WTC11 (cell line): Measurements from ENCODE around the gene U2AF1L4. TPM values are rescaled to one million over a fixed set of nuclear protein-coding genes. Genes with fewer than 3 reads are reported as not detected.

Experiments
- ATAC-seq: fragments of 200-7000 bp; cut with Tn5 transposase; 2 replicates; pipeline ENCODE4 v1.10.0; 2021; ENCODE audit warnings: mild to moderate bottlenecking, moderate library complexity
- CTCF ChIA-PET: fragments of 300-600 bp; sonication (Branson Sonifier 250); formaldehyde crosslinking; loops from one replicate; lab custom pipeline; 2021; ENCODE audit warnings: antibody characterized with exemption; lab: Charles Lee
- POLR2A ChIA-PET: fragments of 350-600 bp; sonication (Branson Sonifier 250); formaldehyde crosslinking; loops from one replicate; lab custom pipeline; 2021; ENCODE audit warnings: antibody characterized with exemption; lab: Charles Lee
- DNase-seq: peaks from one replicate; pipeline ENCODE4 v3.0.0; 2021; ENCODE audit warnings: low spot score
- H3K27ac Mint-ChIP-seq: 2 replicates; pipeline ENCODE4 v1.8.0; 2021; ENCODE audit warnings: mixed read lengths
- H3K27me3 Mint-ChIP-seq: 2 replicates; pipeline ENCODE4 v1.8.0; 2021; ENCODE audit warnings: low read depth, mild to moderate bottlenecking, moderate library complexity, mixed read lengths
- H3K36me3 Mint-ChIP-seq: 2 replicates; pipeline ENCODE4 v1.8.0; 2021; ENCODE audit warnings: mixed read lengths
- H3K4me1 Mint-ChIP-seq: 2 replicates; pipeline ENCODE4 v1.8.0; 2022; ENCODE audit warnings: mixed read lengths
- H3K4me3 Mint-ChIP-seq: 2 replicates; pipeline ENCODE4 v1.8.0; 2021; ENCODE audit warnings: mild to moderate bottlenecking, moderate library complexity, mixed read lengths
- H3K9me3 Mint-ChIP-seq: 2 replicates; pipeline ENCODE4 v1.8.0; 2021; ENCODE audit warnings: mixed read lengths
- ARID4B ChIP-seq: sonication (generic); formaldehyde crosslinking; IDR thresholded peaks from 2 replicates; pipeline ENCODE4 v1.8.0; 2023; ENCODE audit warnings: missing genetic modification reagents, mild to moderate bottlenecking, borderline replicate concordance
- E2F1 ChIP-seq: sonication (generic); formaldehyde crosslinking; IDR thresholded peaks from 2 replicates; pipeline ENCODE4 v1.8.0; 2022; ENCODE audit warnings: mild to moderate bottlenecking, missing genetic modification reagents
- ESRRA ChIP-seq: sonication (generic); formaldehyde crosslinking; IDR thresholded peaks from 2 replicates; pipeline ENCODE4 v1.8.1; 2022; ENCODE audit warnings: mild to moderate bottlenecking, missing genetic modification reagents, borderline replicate concordance
- HMGA2 ChIP-seq: fragments of 250-450 bp; sonication (Bioruptor Pico); IDR thresholded peaks from 2 replicates; pipeline ENCODE4 v1.4.0; 2021; ENCODE audit warnings: mild to moderate bottlenecking, moderate library complexity
- NFATC4 ChIP-seq: fragments of 250-450 bp; sonication (Bioruptor Pico); IDR thresholded peaks from 2 replicates; pipeline ENCODE4 v1.9.0; 2021; ENCODE audit warnings: mild to moderate bottlenecking
- RELA ChIP-seq: sonication (generic); formaldehyde crosslinking; IDR thresholded peaks from 2 replicates; pipeline ENCODE4 v1.8.1; 2022; ENCODE audit warnings: missing genetic modification reagents, mild to moderate bottlenecking, borderline replicate concordance
- USF1 ChIP-seq: sonication (generic); formaldehyde crosslinking; IDR thresholded peaks from 2 replicates; pipeline ENCODE4 v1.8.0; 2022; ENCODE audit warnings: mild to moderate bottlenecking, missing genetic modification reagents
- ZBTB43 ChIP-seq: sonication (generic); formaldehyde crosslinking; IDR thresholded peaks from 2 replicates; pipeline ENCODE4 v1.8.1; 2023; ENCODE audit warnings: mild to moderate bottlenecking, missing genetic modification reagents
- ZMAT4 ChIP-seq: fragments of 250-450 bp; sonication (Bioruptor Pico); IDR thresholded peaks from 2 replicates; pipeline ENCODE4 v1.9.0; 2021; ENCODE audit warnings: mild to moderate bottlenecking
- ZNF317 ChIP-seq: sonication (generic); formaldehyde crosslinking; IDR thresholded peaks from 2 replicates; pipeline ENCODE4 v1.8.1; 2023; ENCODE audit warnings: low read depth, mild to moderate bottlenecking, moderate library complexity, missing genetic modification reagents, borderline replicate concordance
- ZNF425 ChIP-seq: fragments of 250-450 bp; sonication (Bioruptor Pico); conservative IDR thresholded peaks from 2 replicates; pipeline ENCODE4 v1.9.0; 2021; ENCODE audit warnings: mild to moderate bottlenecking
- total RNA-seq: library from RNA; stranded (reverse); gene quantifications from 3 replicates; pipeline ENCODE4 v1.2.3, GENCODE V29; 2021
- TF ChIP-seq, protein P1 (sequence below): sonication (generic); formaldehyde crosslinking; conservative IDR thresholded peaks from 2 replicates; pipeline ENCODE4 v1.8.1; 2022; ENCODE audit warnings: mild to moderate bottlenecking, missing genetic modification reagents
- TF ChIP-seq, protein P2 (sequence below): fragments of 250-450 bp; sonication (Bioruptor Pico); IDR thresholded peaks from 2 replicates; pipeline ENCODE4 v1.8.0; 2021; ENCODE audit warnings: mild to moderate bottlenecking
- TF ChIP-seq, protein P3 (sequence below): sonication (generic); formaldehyde crosslinking; IDR thresholded peaks from 2 replicates; pipeline ENCODE4 v1.8.0; 2023; ENCODE audit warnings: mild to moderate bottlenecking, missing genetic modification reagents
- TF ChIP-seq, protein P4 (sequence below): sonication (generic); formaldehyde crosslinking; IDR thresholded peaks from 2 replicates; pipeline ENCODE4 v1.8.1; 2023; ENCODE audit warnings: mild to moderate bottlenecking, missing genetic modification reagents, borderline replicate concordance

Gene U2AF1L4
- total RNA-seq, 1 experiment from 2014 or later: 20.9 TPM

GRCh38 chr19:35789978-35790944 is 45.0 kb upstream of the U2AF1L4 start:
- ChIA-PET POLR2A (interaction anchor here (1.0 kb wide), 1 partner anchor 42 kb away, joined by 3 read pairs; the partner anchor contains the start of gene LIN37), CTCF (interaction anchor here (0.5 to 2.8 kb wide), 6 partner anchors 13 to 336 kb away, joined by 3 to 8 read pairs (median 3); partner anchors contain the start of genes LIN37, PSENEN and U2AF1L4)
- ATAC-seq: no peak
- TF ChIP-seq ARID4B (CRISPR knock-in tag) (no peak), RELA (CRISPR knock-in tag) (no peak), ZMAT4 (CRISPR knock-in tag) (no peak), ESRRA (CRISPR knock-in tag) (no peak), NFATC4 (CRISPR knock-in tag) (no peak), ZNF317 (CRISPR knock-in tag) (no peak), E2F1 (CRISPR knock-in tag) (no peak), ZNF425 (CRISPR knock-in tag) (no peak), ZBTB43 (no peak), USF1 (CRISPR knock-in tag) (no peak), HMGA2 (no peak)
- TF ChIP-seq, protein P1, sequence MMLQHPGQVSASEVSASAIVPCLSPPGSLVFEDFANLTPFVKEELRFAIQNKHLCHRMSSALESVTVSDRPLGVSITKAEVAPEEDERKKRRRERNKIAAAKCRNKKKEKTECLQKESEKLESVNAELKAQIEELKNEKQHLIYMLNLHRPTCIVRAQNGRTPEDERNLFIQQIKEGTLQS (CRISPR knock-in tag): no peak
- TF ChIP-seq, protein P2, sequence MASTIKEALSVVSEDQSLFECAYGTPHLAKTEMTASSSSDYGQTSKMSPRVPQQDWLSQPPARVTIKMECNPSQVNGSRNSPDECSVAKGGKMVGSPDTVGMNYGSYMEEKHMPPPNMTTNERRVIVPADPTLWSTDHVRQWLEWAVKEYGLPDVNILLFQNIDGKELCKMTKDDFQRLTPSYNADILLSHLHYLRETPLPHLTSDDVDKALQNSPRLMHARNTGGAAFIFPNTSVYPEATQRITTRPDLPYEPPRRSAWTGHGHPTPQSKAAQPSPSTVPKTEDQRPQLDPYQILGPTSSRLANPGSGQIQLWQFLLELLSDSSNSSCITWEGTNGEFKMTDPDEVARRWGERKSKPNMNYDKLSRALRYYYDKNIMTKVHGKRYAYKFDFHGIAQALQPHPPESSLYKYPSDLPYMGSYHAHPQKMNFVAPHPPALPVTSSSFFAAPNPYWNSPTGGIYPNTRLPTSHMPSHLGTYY (CRISPR knock-in tag): no peak
- TF ChIP-seq, protein P3, sequence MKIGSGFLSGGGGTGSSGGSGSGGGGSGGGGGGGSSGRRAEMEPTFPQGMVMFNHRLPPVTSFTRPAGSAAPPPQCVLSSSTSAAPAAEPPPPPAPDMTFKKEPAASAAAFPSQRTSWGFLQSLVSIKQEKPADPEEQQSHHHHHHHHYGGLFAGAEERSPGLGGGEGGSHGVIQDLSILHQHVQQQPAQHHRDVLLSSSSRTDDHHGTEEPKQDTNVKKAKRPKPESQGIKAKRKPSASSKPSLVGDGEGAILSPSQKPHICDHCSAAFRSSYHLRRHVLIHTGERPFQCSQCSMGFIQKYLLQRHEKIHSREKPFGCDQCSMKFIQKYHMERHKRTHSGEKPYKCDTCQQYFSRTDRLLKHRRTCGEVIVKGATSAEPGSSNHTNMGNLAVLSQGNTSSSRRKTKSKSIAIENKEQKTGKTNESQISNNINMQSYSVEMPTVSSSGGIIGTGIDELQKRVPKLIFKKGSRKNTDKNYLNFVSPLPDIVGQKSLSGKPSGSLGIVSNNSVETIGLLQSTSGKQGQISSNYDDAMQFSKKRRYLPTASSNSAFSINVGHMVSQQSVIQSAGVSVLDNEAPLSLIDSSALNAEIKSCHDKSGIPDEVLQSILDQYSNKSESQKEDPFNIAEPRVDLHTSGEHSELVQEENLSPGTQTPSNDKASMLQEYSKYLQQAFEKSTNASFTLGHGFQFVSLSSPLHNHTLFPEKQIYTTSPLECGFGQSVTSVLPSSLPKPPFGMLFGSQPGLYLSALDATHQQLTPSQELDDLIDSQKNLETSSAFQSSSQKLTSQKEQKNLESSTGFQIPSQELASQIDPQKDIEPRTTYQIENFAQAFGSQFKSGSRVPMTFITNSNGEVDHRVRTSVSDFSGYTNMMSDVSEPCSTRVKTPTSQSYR (CRISPR knock-in tag): no peak
- TF ChIP-seq, protein P4, sequence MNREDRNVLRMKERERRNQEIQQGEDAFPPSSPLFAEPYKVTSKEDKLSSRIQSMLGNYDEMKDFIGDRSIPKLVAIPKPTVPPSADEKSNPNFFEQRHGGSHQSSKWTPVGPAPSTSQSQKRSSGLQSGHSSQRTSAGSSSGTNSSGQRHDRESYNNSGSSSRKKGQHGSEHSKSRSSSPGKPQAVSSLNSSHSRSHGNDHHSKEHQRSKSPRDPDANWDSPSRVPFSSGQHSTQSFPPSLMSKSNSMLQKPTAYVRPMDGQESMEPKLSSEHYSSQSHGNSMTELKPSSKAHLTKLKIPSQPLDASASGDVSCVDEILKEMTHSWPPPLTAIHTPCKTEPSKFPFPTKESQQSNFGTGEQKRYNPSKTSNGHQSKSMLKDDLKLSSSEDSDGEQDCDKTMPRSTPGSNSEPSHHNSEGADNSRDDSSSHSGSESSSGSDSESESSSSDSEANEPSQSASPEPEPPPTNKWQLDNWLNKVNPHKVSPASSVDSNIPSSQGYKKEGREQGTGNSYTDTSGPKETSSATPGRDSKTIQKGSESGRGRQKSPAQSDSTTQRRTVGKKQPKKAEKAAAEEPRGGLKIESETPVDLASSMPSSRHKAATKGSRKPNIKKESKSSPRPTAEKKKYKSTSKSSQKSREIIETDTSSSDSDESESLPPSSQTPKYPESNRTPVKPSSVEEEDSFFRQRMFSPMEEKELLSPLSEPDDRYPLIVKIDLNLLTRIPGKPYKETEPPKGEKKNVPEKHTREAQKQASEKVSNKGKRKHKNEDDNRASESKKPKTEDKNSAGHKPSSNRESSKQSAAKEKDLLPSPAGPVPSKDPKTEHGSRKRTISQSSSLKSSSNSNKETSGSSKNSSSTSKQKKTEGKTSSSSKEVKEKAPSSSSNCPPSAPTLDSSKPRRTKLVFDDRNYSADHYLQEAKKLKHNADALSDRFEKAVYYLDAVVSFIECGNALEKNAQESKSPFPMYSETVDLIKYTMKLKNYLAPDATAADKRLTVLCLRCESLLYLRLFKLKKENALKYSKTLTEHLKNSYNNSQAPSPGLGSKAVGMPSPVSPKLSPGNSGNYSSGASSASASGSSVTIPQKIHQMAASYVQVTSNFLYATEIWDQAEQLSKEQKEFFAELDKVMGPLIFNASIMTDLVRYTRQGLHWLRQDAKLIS (CRISPR knock-in tag): no peak

More at GRCh38 chr19:35789978-35790944, 45.0 kb upstream of the U2AF1L4 start:
- H3K36me3 Mint-ChIP-seq: no peaks in the 10 kb centered on the region
- peaks cover 5% of the 10 kb centered on the region for H3K27me3 Mint-ChIP-seq
- H3K4me3 Mint-ChIP-seq: no peak overlapping the region
- H3K27ac Mint-ChIP-seq: no peak overlapping the region
- H3K4me1 Mint-ChIP-seq: peaks cover 10% of the 10 kb centered on the region
- H3K9me3 Mint-ChIP-seq: no peaks in the 10 kb centered on the region
- no peak for DNase-seq
